IgD-negative memory B cell (primary cell): ENCODE results near the gene C1orf35. TPM values are rescaled to one million over a fixed set of nuclear protein-coding genes. Genes with fewer than 3 reads are reported as not detected.
A peak's percentile ranks its signal among the peaks of the same experiment; 100 is the strongest.

Experiments
- H3K27ac Mint-ChIP-seq, 3 donors: one replicate each; pipeline ENCODE4 v1.8.0; 2020 to 2022; ENCODE audit warnings: mild to moderate bottlenecking in 3 of 3, mixed read lengths in 3 of 3, moderate library complexity in 1 of 3
- H3K27me3 Mint-ChIP-seq: one replicate; pipeline ENCODE4 v1.8.0; 2021; ENCODE audit warnings: mixed read lengths
- H3K36me3 Mint-ChIP-seq: one replicate; pipeline ENCODE4 v1.8.0; 2020; ENCODE audit warnings: mild to moderate bottlenecking, mixed read lengths
- H3K4me1 Mint-ChIP-seq, 3 donors: one replicate each; pipeline ENCODE4 v1.8.0; 2020 to 2022; ENCODE audit warnings: mixed read lengths in 3 of 3, mild to moderate bottlenecking in 1 of 3
- H3K4me3 Mint-ChIP-seq, 4 donors: one replicate each; pipeline ENCODE4 v1.8.0; 2020 to 2022; ENCODE audit warnings: mild to moderate bottlenecking in 4 of 4, mixed read lengths in 4 of 4, moderate library complexity in 3 of 4
- H3K9me3 Mint-ChIP-seq, 3 donors: one replicate each; pipeline ENCODE4 v1.8.0; 2020 to 2021; ENCODE audit warnings: mixed read lengths in 3 of 3, mild to moderate bottlenecking in 1 of 3
- polyA plus RNA-seq: library from polyadenylated mRNA; unstranded; fragments of 300-500 nt; fragmentation: Illumina TruSeq; gene quantifications from one replicate; pipeline ENCODE4 v1.2.3, GENCODE V29; 2021

C1orf35 gene
- polyA plus RNA-seq, 1 donor from 2014 or later = 15.8 TPM

DNA sequence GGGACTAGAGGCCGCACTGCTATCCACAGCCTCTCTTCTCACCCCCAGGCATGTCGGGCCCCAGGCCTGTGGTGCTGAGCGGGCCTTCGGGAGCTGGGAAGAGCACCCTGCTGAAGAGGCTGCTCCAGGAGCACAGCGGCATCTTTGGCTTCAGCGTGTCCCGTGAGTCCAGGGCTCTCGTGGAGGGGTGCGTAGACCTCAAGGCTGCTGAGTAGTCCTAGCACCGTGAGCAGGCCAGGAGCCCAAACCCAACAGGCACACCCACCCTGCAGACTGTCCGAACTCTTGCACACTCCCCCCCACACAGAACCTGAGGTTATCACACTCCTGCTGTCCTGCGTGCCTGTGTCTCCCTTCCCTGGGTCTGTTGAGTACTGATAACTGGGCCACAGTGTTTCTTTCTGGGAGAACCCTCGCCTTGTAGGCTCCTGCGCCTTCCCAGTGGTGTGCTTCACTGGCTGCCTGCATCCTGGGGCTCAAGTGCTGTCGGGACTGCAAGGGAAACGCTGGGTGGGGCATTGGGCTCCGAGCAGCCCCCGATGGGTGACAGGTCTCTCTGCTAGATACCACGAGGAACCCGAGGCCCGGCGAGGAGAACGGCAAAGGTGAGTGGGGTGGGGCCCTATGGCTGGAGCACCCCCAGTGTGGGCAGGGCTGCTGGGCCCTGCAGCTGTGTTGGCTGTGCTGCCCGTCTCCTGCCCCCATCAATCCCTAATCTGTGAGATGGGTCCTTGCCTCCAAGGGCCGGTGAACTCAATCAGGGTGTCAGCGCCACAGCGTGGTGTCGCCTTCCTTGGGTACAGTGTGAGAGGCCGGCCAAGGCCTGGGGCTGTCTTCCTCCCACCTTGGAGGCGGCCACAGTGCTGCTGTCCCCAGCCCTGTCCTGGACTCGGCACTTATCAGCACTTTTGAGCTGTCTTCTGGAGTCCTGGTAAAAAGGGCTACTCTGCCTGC, 42.6 kb upstream of the C1orf35 start:
- H3K4me1 Mint-ChIP-seq = peaks cover 0 to 19% (median 15%) of the 10 kb centered on the region in 3 donors
- H3K4me3 Mint-ChIP-seq = no peak overlapping the region

DNA sequence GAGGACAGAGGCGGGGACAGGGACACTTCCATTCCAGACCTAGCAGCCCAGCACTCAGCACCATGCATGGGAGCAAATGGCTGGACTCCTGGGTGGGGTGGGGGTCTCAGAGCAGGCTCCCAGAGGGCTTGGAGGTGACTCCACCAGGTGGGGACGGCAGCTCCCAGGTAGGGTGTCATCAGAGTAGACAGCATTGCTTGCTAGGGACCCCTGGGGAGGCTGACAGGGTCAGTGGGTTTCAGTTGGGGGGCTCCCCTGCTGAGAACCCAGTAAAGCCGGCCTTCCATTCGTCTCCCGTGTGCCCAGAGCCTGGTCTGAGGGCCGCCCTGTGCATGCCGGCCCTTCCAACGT, 41.8 kb upstream of the C1orf35 start:
- Mint-ChIP-seq H3K4me1 (peaks cover 0 to 19% (median 15%) of the 10 kb centered on the region in 3 donors), H3K27ac (no peak overlapping the region), H3K4me3 (peak overlapping the region in 1 of 4 donors; percentile 42), H3K36me3 (no peaks in the 10 kb centered on the region), H3K9me3 (no peaks in the 10 kb centered on the region), H3K27me3 (no peaks in the 10 kb centered on the region)

More for the DNA sequence above, 42.6 kb upstream of the C1orf35 start:
- H3K27me3 Mint-ChIP-seq = no peaks in the 10 kb centered on the region
- H3K27ac Mint-ChIP-seq = no peak overlapping the region
- no peaks in the 10 kb centered on the region for H3K9me3 Mint-ChIP-seq
- H3K36me3 Mint-ChIP-seq = no peaks in the 10 kb centered on the region

GRCh38 chr1:228144193-228144992, 41.3 kb upstream of the C1orf35 start:
- no peaks in the 10 kb centered on the region for H3K36me3 Mint-ChIP-seq
- H3K9me3 Mint-ChIP-seq = no peaks in the 10 kb centered on the region
- H3K4me1 Mint-ChIP-seq = peaks cover 0 to 22% (median 17%) of the 10 kb centered on the region in 3 donors
- H3K4me3 Mint-ChIP-seq = peak overlapping the region in 2 of 4 donors; percentile 45 to 54
- H3K27me3 Mint-ChIP-seq = no peaks in the 10 kb centered on the region
- H3K27ac Mint-ChIP-seq = peak overlapping the region in 1 of 3 donors; percentile 59

GRCh38 chr1:228143480-228144192, 40.5 kb upstream of the C1orf35 start:
- Mint-ChIP-seq H3K27ac (peak overlapping the region in 2 of 3 donors; percentile 59 to 84), H3K4me3 (peak overlapping the region in 3 of 4 donors; percentile 54 to 73 (median 60)), H3K4me1 (peaks cover 0 to 22% (median 17%) of the 10 kb centered on the region in 3 donors), H3K27me3 (no peaks in the 10 kb centered on the region), H3K9me3 (no peaks in the 10 kb centered on the region), H3K36me3 (no peaks in the 10 kb centered on the region)

- Mint-ChIP-seq H3K36me3 (no peaks in the 10 kb centered on the region), H3K4me1 (peaks cover 7 to 28% (median 23%) of the 10 kb centered on the region in 3 donors), H3K27me3 (no peaks in the 10 kb centered on the region), H3K4me3 (peak overlapping the region in 3 of 4 donors; percentile 12 to 60 (median 54)), H3K27ac (no peak overlapping the region), H3K9me3 (no peaks in the 10 kb centered on the region)
Observed at GRCh38 chr1:228142701-228143136, 39.6 kb upstream of the C1orf35 start.

DNA sequence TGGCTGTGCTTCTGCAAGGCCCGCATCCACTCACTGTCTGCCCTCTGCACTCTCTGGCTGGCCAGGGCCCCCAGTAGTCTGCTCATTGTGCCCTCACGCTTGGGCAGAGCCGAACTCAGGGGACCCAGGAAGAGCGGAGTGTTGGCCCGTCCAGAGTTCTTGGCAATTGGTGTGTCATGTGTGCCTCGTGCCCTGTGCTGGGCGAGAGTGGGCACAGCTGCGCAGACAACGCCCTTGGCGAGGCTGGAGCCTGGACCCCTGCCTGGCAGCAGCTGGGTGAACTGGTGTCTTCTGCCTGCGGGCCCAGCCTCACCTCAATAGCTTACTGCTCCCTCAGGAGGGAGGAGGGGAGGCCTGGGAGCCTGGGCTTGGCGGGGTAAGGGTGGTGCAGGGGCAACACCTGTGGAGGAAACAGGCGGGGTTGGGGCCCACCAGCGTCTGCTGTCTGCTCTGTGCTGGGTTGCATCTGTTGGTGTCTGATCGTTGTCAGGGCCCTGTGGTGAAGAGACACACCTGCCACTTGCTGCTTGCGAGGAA, 39.1 kb upstream of the C1orf35 start:
- H3K4me3 Mint-ChIP-seq = peak overlapping the region in 3 of 4 donors; percentile 48 to 84 (median 51)
- H3K27me3 Mint-ChIP-seq = no peaks in the 10 kb centered on the region
- peaks cover 7 to 30% (median 24%) of the 10 kb centered on the region in 3 donors for H3K4me1 Mint-ChIP-seq
- no peaks in the 10 kb centered on the region for H3K36me3 Mint-ChIP-seq
- no peaks in the 10 kb centered on the region for H3K9me3 Mint-ChIP-seq
- no peak overlapping the region for H3K27ac Mint-ChIP-seq

- Mint-ChIP-seq H3K36me3 (no peaks in the 10 kb centered on the region), H3K27me3 (no peaks in the 10 kb centered on the region), H3K4me3 (peak overlapping the region; percentile 84 to 98 (median 96)), H3K4me1 (peaks cover 7 to 37% (median 30%) of the 10 kb centered on the region in 3 donors), H3K27ac (peak overlapping the region; percentile 84 to 99 (median 88)), H3K9me3 (no peaks in the 10 kb centered on the region)
Observed at GRCh38 chr1:228141226-228142044, 38.3 kb upstream of the C1orf35 start.

GRCh38 chr1:228140724-228141225, 37.6 kb upstream of the C1orf35 start:
- no peaks in the 10 kb centered on the region for H3K36me3 Mint-ChIP-seq
- peak overlapping the region; percentile 84 to 98 (median 96) for H3K4me3 Mint-ChIP-seq
- no peaks in the 10 kb centered on the region for H3K9me3 Mint-ChIP-seq
- peak overlapping the region; percentile 84 to 99 (median 88) for H3K27ac Mint-ChIP-seq
- peaks cover 2% of the 10 kb centered on the region for H3K27me3 Mint-ChIP-seq
- H3K4me1 Mint-ChIP-seq = peaks cover 7 to 38% (median 30%) of the 10 kb centered on the region in 3 donors

- H3K36me3 Mint-ChIP-seq = no peaks in the 10 kb centered on the region
- H3K27me3 Mint-ChIP-seq = peaks cover 2% of the 10 kb centered on the region
- H3K9me3 Mint-ChIP-seq = no peaks in the 10 kb centered on the region
Observed at GRCh38 chr1:228139931-228140723, 37.0 kb upstream of the C1orf35 start, which contains the start of gene GUK1. GUK1 (plus strand) TSS chr1:228140279; CDS start chr1:228140303, 24 bp downstream.

GRCh38 chr1:228139406-228139930, 36.3 kb upstream of the C1orf35 start:
- Mint-ChIP-seq H3K9me3 (no peaks in the 10 kb centered on the region), H3K4me1 (peaks cover 7 to 35% (median 30%) of the 10 kb centered on the region in 3 donors), H3K36me3 (no peaks in the 10 kb centered on the region), H3K4me3 (peak overlapping the region; percentile 84 to 98 (median 96)), H3K27me3 (peaks cover 2% of the 10 kb centered on the region), H3K27ac (peak overlapping the region; percentile 88 to 100 (median 99))

More at GRCh38 chr1:228139931-228140723, 37.0 kb upstream of the C1orf35 start, which contains the start of gene GUK1:
- peaks cover 7 to 38% (median 30%) of the 10 kb centered on the region in 3 donors for H3K4me1 Mint-ChIP-seq
- peak within 1 kb of the TSS; percentile 84 to 98 (median 96) for H3K4me3 Mint-ChIP-seq
- peak within 1 kb of the TSS; percentile 88 to 100 (median 99) for H3K27ac Mint-ChIP-seq

- H3K27ac Mint-ChIP-seq = peak overlapping the region in 2 of 3 donors; percentile 59 to 84
- peaks cover 2% of the 10 kb centered on the region for H3K27me3 Mint-ChIP-seq
- peak overlapping the region in 2 of 4 donors; percentile 38 to 65 for H3K4me3 Mint-ChIP-seq
- H3K36me3 Mint-ChIP-seq = no peaks in the 10 kb centered on the region
- peaks cover 7 to 22% (median 17%) of the 10 kb centered on the region in 3 donors for H3K4me1 Mint-ChIP-seq
- no peaks in the 10 kb centered on the region for H3K9me3 Mint-ChIP-seq
Observed at GRCh38 chr1:228136901-228137300, 33.8 kb upstream of the C1orf35 start.

- Mint-ChIP-seq H3K27ac (no peak overlapping the region), H3K9me3 (no peaks in the 10 kb centered on the region)
Observed at GRCh38 chr1:228134591-228134990, 31.5 kb upstream of the C1orf35 start.

More at GRCh38 chr1:228134591-228134990, 31.5 kb upstream of the C1orf35 start:
- Mint-ChIP-seq H3K27me3 (peaks cover 7% of the 10 kb centered on the region), H3K4me3 (peak overlapping the region in 1 of 4 donors; percentile 52), H3K36me3 (no peaks in the 10 kb centered on the region), H3K4me1 (peaks cover 11 to 18% (median 16%) of the 10 kb centered on the region in 3 donors)
